Activated CD4-positive, CD25-positive, alpha-beta regulatory T cell treated with anti-CD3 and anti-CD28 coated beads, Interleukin-2, amount 50 U/mL, for 24 hours (primary cell): ENCODE results near the gene CELF2.

Source experiments
- ATAC-seq, 2 donors: fragments of 150-1000 bp; cut with Tn5 transposase; one replicate each; pipeline ENCODE4 v1.10.0; 2021; ENCODE audit warnings: mild to moderate bottlenecking in 1 of 2, moderate library complexity in 1 of 2

The CELF2 gene

DNA sequence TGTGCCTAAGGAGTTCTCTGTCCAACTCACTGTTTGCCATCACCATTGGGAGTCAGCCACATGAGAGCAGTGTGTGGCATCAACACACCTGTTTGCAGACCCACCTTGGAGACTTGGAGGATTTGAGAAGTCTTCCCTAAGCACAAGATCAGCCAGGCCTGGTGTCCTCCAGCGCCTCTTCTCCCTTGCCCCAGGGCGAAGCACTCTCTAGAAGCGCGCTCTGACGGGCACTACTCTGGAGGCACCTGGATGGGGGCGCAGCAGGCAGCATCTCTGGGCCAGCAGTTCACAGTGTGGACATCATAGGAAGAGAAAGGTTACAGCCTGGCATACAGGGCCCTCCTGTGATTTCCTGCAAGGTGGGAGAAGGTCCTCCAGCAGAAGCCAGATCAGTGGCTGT lies 289.3 kb downstream of the CELF2 start:
- ATAC-seq: no peak

DNA sequence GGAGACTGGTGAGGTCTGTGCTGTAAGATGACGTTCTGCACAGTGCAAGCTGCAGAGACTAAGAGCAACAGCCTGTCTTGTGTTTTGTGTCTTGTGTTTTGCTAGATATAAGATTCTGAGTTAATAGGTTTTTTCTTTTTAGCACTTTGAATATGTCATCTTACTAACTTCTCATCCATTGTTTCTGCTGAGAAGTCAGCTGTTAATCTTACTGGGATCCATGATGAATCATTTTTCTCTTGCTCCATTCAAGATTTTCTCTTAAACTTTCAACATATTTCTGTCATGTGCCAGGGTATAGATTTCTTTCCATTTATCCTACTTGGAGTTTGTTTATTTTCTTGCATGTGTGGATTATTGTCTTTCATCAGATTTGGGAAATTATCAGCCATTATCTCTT lies 290.3 kb downstream of the CELF2 start:
- ATAC-seq: no peak

DNA sequence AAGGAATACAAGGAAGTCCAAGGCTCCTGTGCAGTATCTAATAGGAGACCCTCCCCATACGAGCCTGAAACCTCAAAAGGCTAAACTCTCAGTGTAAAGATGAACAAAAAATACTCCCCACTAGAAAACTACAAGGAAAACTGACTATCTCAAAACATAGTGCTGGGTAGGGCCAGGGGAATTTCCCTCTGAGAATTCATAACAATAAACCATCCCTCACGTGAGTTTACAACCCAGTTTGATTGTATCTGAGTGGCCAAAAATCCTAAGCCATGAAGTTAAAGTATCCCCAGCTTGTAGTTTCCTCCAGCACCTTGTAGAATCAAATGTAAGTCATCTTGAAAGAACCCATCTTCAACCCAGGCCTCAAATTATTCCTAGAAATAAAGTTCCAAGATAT lies 293.4 kb downstream of the CELF2 start:
- ATAC-seq: peak in 1 of 2 donors; percentile 54

DNA sequence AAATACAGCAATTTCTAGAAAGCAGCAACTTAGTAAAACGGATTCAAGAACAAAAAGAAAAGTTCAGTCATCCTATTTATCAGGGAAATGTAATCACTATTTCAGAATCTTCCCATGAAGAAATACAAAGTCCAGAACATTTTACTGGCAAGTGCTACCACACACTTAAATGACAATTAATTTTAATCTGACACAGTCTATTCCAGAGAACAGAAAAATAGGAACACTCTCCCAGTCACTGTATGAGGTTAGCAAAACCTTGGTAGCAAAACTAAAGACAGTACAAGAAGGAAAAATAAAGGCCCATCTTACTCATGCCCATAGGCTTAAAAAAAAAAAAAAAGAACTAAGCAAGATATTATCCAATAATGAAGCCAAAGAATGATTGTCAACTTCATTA lies 295.8 kb downstream of the CELF2 start:
- no peak for ATAC-seq

DNA sequence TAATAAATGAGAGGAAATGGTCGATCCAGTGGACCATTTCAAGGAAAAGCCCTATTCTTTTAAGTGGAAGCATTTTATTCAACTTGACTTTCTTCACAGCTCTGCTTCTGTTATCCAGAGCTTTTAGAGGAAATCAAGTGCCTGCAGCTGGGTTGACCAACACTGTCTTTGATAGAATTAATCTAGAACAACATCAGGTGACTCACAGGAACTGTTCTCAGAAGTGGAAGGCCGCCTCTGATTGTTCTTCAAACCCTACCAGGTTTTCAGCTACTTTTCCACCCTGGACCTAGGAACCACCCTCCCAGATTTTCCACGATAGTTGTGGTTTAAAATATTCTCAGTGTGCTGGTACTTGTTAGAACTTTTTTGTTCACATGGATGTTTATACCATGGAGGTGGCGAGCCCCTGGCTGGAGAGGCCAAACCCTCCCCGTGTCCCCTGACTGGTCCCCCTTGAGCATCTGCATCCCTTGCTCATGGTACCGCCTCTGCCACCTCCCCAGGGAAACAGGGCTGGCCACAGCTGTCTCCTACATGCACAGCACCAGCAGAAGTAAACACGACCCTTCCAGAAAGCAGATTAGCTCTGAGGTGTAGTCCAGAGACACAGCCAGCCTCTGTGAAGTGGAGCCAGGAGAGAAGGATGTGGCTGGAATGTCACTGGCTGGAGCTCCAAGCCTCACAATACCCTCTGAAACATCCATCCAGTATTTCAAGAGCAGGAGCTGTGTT lies 300.4 kb downstream of the CELF2 start:
- peak; percentile 42 to 55 for ATAC-seq

DNA sequence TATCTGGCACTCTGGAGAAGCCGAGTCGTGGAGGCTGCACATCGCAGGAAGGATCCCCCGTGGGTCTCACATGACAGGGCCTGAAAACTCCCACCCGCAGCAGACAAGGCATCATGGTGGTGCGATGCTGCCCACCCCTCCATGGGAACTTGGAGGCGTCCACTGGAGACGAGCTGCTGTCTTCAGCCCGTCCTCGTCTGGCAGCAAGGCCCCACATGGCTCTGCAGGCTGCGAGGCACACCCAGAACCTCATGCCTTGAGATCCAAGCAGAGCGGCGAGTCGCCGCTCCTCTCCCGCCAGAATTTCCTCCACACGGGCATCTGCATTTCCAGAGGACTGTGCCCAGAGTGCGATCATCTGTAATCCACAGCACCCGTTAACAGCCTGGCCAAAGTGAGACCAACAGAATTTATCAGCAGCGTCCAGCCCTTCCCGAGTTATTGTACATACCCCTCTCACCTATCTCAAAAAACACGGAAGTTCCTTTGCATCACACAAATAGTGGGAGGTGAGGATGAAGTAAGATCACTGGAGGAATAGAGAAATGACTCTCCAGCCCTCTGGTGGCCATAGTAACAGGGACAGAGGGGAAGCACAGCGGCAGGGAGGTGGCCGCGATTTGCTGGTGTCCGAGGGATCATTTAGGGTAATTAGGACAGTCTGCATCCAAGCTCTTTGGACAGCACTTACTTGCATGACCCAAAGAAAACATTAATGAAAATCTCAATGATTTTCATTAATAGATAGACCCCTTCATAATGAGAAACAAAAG lies 301.3 kb downstream of the CELF2 start:
- no peak for ATAC-seq

DNA sequence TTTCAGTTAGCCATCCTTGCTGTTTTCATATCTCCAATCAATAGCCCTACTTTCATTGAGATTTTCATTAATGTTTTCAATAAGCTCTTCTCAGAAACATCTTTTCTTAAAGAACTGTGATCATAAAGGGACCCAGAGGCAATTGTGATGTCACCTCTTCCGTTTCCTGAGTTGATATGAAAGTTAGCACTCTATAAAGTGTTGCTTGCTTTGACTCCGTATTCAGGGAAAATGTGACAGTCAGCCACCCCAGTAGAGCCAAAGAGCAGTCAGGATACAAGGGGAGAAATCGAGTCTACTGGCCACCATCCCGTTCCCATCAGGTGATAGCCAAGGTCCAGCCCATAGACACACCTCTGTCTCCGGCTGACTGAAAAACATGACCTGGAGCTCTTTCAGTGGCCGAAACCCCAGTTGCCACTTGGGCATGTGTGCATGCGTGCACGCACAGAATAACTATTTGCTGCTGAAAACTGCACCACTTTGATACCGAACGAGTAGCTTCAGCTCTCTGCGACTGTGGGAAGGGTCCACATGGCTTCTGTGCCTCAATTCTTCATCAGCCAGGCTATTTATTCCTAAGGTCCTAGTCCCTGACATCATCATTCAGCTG lies 302.4 kb downstream of the CELF2 start:
- peak; percentile 50 to 55 for ATAC-seq

DNA sequence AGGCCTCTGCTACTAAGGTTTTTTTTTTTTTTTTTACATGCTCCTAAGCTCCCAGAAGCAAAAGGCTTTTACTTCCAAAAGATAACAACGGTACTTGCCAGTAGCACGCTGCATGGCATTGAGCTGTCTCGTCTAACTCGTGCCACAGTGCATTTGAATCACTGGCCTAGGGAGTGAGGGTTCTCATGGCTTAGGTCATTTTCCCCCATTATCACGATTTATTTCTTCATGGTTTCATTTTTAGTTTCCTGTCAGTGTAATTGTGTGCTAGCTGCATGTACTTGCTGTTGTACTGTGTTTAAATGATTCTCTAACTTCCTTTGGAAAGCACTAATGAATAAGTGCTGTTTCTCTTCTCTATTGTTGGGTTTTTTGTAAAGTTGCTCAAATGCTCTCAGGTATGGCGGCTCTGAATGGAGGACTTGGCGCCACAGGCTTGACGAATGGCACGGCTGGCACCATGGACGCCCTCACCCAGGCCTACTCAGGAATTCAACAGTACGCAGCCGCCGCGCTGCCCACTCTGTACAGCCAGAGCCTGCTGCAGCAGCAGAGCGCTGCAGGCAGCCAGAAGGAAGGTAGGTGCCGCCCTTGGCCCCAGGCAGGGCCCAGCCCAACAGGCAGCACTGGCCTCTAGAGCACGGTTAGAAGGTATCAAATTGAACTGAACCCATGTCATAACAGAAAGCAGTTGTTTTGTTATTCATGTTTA lies 303.3 kb downstream of the CELF2 start:
- ATAC-seq: peak; percentile 49 to 57

DNA sequence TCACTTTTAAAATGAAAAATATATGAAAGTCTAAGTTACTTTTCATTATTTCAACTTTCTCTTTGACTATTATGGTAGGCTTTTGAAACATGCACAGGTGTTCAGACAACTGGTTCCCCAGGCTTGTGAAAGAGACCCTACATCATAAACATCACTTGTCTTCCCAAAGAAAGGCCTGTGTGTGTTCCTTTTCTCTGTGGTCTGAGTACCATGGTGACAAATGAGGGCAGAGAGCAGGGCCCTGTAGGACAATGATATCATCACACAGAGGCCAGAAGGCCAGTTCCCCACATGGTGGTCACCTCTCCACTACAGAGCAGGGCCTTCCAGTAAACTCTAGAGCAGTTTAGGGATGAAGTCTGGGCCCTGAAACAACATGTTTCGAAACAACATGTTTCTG lies 305.0 kb downstream of the CELF2 start:
- no peak for ATAC-seq

DNA sequence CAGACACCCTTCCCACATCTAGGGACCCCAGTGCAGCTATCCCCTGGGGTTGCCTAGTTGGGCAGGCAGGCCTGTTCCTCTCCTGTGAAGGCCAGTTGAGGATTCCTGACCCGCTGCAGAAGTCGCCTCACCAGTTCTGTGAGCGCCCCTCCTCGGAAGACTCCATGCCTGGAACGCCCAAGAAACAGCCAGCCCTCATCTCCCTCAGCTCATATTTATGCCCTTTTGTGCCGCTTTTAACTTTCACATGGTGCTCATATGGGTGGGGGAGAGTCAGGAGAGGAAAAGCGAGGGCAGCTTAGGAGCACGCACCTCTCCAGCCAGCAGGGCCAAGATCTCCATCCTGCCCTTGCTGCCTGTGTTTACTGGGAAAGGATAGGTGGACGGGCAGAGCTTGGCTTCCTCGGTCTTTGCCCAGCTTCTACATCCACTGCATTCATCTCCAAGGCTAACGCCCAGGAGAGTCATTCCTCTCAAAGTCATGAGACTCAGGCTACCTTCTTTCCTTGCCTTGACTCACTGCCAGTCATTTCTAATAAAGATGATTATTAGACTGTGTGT lies 307.2 kb downstream of the CELF2 start:
- ATAC-seq: no peak

DNA sequence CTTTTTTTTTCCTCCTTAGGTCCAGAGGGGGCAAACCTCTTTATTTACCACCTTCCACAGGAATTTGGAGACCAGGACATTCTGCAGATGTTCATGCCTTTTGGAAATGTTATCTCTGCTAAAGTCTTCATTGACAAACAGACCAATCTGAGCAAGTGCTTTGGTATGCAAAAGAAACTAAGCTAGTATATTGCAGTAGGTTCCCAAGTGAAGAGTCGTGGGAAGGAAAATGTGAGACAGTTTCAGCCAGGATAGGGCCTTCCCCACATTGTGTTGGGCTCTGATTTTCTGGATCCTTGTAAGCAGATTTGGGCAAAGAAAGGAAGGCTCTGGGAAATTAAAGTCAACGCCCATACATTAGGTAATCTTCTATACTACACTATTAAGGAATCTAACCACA lies 308.1 kb downstream of the CELF2 start:
- ATAC-seq: no peak

DNA sequence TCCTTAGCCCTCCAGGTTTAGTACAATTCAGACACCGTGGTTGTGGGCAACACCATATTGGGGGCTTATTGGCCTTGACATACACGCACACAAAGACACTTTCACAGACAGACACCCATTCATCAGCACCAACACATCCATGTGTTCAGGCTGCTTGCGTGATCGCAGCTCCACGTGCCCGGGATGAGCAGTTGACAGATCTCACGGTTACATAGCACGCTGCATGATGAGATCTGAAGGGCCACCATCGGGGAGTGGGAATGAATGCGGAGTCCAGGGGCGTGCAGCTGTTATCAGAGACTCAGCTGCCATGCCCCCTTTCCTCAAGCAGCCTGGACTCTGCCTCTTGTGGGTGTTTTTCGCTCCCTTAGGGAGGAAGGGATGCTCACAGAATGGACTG lies 308.6 kb downstream of the CELF2 start:
- ATAC-seq: no peak

DNA sequence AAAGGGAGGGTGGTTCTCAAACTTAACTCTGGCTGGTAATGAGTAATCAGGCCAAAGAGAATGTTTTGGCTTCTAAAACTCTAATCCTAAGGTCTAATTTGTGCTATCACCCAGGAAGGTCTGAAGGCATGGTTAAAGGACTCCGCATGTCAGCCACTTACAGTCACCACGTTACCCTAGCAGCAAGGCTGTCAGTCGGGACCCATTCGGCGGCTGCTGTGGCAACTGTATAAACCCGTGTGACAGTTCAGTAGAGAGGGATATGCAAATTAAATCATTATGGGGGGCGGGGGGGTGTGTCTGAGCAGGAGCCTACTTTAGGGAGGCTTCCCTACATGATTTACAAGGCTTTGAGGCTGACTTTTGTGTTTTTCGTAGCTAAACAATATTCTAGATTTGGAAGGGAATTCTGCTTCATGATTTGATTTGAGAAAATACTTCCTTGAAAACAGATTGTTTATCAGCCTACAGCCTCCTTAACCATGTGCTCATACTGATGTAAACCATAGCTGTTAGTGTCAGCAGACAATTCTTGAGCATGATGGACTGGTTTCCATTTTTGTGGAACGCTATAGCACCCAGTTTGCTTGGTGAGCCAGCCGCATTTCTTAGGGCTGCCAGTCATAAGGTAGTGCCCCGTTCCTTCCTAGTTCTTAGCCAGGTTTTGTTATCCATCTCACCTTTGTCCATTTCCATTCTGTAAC lies 309.4 kb downstream of the CELF2 start:
- no peak for ATAC-seq

DNA sequence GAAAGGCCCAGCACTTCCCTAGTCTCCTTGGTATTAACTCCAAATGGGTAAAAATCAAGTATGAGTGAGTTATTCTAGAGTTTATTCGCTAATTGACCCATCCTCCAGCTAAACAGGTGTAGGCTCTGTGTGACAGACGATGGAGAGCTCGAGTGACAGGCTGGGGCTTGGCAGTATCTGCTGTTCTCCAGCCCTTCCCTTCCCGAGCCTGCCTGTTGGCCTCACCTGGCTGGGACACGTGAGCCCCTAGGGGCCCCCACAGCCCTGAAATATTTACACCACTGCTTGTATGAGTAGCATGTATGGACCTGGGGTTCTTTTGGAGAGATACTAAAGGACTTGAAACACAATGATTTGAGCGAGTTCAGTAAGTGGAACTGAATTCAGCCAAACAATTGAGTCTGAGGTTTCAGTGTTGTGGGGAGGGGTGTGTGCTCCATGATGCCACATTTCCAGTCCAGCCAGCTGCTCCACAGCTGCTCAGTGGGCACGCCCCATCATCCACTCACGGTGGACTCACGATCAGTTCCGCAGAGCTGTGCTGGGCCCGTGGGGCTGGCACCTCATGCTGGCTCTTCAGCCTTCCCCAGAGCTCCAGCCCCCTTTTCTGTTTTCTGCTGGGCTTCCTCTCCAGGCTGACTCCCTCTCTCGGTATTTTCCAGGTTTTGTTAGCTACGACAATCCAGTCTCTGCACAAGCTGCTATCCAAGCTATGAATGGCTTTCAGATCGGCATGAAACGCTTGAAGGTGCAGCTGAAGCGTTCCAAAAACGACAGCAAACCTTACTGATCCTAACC lies 310.8 kb downstream of the CELF2 start:
- ATAC-seq: no peak

DNA sequence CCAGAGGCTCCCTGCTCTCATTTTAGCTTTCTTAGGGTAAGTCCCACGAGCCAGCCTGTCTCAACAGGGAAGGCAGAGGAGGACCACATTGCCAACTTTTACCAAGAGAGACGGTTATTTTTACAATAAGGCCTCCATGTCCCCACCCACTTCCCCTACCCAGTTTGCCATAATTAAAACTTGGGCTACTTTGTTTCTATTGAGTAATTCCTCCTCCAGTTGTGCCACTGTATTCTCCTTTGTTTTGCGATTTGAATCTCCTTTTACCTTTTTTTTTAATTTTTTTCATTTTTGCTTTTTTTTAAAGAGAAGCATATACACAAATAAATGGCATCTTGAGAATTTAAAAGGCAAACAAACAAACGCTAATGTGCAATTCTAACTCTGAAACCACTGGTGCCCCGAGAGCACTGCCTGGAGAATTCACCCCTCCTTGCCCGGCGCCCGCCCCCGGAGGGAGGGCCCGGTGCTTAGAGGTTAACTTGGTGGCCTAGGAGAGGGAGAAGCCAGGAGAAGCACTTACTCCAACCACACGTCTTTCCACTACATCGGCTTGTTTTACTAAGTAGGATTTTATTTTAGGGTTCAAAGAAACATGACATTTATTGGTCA lies 311.5 kb downstream of the CELF2 start:
- no peak for ATAC-seq

DNA sequence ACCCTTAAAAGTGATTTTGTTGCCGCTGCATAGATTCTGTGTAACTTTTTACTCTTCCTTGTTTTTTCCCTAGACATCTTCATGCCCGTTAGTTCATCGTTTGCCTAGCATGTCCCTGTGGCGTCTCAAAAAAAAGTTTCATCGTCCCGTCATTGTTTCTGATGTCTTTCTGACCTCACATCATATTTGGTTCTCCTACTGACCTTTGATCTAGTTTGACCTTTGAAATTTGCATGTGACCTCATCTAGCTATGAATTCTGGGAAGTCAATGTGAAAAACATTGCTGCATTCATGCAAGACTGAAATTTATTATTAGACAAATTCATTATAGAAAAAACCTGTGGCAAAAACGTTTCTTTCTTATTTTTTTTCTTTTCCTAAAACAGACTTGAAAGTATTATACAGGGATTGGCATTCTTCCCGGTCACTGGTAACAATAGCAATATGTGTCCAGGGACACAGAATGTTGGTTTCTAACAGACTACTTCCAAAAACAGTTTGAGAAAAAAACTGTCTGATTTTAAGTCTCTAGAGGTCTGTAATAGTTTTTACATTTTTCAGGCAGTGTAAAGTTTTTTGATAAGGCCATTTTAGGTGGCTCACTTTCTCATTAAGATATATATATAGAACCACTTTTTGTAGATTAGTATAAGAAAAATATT lies 312.8 kb downstream of the CELF2 start:
- no peak for ATAC-seq

DNA sequence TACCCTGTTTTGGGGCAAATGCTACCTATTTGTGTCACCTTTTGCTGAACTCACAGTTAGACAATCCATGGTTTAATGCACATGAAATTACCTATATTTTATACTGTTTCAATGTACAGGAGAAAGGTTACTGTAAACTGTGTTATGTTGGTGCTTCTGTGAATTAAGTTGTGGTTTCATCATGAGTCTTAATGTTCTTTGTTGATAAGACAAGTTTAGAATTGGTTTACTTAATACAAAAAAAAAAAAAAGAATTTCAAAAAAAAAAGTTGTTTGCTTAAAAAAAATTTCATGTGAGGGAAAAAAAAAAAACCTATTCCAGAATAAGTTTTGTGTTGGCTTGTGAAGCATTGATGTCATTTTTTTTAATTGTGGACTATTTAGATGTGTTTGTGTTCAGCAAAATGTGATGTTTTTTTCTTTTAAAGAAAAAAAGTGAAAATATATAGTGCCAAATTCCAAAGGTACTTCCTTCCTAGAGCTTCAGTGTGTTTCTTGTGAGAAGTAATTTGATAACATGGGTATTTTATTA lies 313.4 kb downstream of the CELF2 start:
- no peak for ATAC-seq

DNA sequence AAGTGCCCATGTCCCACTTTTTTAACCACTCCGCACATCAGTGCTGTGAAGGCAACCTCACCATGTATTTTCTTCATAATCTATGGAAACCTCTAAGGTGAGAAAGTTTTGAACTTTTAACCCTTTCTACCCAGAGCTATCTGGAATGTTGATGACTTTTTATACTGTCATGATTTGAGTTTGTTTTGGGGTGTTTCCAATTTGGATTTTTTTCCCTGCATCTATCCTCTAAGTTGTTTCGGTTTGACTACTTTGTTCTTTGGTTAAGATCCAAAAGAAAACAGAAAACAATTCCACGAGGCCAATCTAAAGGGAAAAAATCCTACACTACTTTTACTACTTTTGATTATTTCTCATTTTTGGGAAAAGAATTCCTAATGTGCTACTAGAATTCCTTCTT lies 314.1 kb downstream of the CELF2 start:
- no peak for ATAC-seq

DNA sequence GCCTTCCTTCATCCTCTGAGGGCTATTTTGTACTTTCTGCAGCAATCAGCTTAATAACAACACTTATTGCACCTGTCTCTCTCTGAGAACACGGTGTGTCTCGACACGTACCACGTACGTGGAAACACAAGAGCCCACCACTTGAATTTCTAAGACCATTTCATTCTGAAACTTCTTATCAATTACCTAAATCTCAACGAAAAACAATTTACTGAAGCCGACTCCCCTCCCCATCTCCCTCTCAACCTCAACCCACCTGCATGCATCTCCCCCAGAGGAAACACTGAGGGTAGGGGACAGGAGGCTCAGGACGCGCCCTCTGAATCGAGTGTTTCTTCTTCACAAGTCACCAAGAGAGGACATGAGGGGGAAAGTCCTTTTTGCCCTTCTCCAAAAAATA lies 315.2 kb downstream of the CELF2 start:
- ATAC-seq: no peak

DNA sequence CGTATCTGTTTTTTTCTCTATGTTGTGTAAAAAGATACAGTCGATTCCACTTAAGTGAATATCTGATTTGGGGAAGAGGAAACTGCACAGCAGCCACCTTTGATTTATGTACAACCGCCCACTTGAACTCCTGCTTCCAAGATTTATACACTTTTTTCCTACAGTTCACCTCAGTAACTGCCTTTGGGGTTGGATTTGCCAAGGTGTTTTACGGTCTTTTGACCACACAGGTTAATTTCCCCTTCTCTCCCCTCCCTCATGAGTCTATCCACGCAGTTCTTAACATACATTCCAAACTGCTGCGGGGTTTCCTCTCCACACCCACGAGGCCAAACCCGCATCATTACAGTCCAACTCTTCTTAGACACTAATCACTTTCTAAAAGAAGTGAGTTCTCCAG lies 316.8 kb downstream of the CELF2 start:
- no peak for ATAC-seq
